Activated T-helper 1 cell treated with anti-CD3 and anti-CD28 coated beads, Interleukin-12 subunit alpha, Interleukin-12 subunit beta, Interleukin-2, Interleukin-4 antibody, amounts not matched to agents 30 ng/mL and 10 ng/mL and 1 ng/mL, durations not matched to agents 14 hours and 24 hours and 36 hours (primary cell): Measurements from ENCODE around the gene CBX2. TPM values are rescaled to one million over a fixed set of nuclear protein-coding genes. Genes with fewer than 3 reads are reported as not detected.

Experiments used
- DNase-seq: peaks from one replicate; pipeline ENCODE4 v3.0.0; 2021; ENCODE audit warnings: low spot score
- H3K27ac Mint-ChIP-seq: one replicate; pipeline ENCODE4 v1.8.0; 2021; ENCODE audit warnings: mild to moderate bottlenecking, mixed read lengths
- H3K27me3 Mint-ChIP-seq: one replicate; pipeline ENCODE4 v1.8.0; 2022; ENCODE audit warnings: mild to moderate bottlenecking, moderate library complexity, mixed read lengths; ENCODE audit not compliant: insufficient read depth
- H3K36me3 Mint-ChIP-seq: one replicate; pipeline ENCODE4 v1.8.0; 2021; ENCODE audit warnings: low read depth, mixed read lengths
- H3K4me1 Mint-ChIP-seq: one replicate; pipeline ENCODE4 v1.8.0; 2021; ENCODE audit warnings: low read depth, mixed read lengths
- H3K4me3 Mint-ChIP-seq: one replicate; pipeline ENCODE4 v1.8.0; 2021; ENCODE audit warnings: mild to moderate bottlenecking, moderate library complexity, mixed read lengths
- H3K9me3 Mint-ChIP-seq: one replicate; pipeline ENCODE4 v1.8.0; 2021; ENCODE audit warnings: mixed read lengths
- intact Hi-C: fragments of 100-400 bp; cut with micrococcal nuclease; formaldehyde crosslinking; loops from one replicate; pipeline ENCODE4 v1.15.1; 2024
- total RNA-seq: library from RNA; stranded (reverse); gene quantifications from 2 replicates; pipeline ENCODE4 v1.2.3, GENCODE V29; 2022

CBX2 gene
- total RNA-seq, 1 donor from 2014 or later: 4.7 TPM

DNA sequence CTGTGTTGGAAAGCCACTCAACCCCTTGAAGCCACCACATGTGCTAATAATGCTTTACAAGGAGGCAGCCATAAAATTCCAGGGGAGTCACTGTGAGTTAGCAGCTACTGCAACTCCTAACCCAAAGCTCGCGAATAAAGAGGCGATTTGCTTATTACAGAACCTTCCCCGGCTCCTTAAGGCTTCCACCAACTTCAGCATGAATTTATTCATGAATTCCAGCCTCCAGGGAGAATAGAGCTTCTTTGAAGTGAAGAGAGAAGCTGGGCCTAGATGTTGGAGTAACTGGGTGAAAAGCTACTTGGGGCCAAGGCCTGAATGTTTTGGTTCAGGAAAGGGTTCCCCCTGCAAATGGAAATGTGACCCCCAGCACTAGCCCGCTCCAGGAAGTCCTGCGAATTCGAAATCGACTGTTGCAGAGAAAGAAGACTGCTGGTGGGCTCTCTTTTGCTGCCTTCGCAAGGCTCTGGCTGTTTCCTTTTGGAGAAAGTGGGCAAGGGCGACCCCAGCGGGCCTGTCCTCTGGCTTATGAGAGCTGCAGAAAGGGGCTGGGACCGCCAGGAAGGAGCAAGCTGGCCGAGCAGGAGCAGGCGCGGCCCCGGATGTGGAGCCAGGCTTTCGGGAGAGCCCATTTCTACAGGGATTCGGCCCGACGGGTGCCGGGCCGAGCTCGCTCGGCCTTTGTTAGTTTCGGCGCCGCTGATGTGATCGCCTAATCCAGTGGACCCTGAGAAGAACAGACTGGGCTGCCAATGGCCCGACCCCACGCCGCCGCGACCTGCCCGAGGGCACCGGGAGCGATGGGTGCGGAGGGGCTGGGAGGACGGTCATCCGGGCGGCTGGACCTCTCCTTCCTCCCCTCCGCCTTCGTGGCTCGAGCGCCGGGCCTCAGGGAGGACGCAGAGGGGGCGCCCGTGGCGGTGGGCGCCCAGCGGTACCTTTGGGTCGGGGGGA, 11.3 kb downstream of the CBX2 start:
- Mint-ChIP-seq H3K36me3 (peaks cover 4% of the 10 kb centered on the region), H3K4me1 (no peaks in the 10 kb centered on the region), H3K27me3 (peaks cover 36% of the 10 kb centered on the region), H3K4me3 (no peak overlapping the region), H3K9me3 (no peaks in the 10 kb centered on the region), H3K27ac (peak overlapping the region; percentile 18)
- no peak for DNase-seq
- intact Hi-C loops: no loop called here

DNA sequence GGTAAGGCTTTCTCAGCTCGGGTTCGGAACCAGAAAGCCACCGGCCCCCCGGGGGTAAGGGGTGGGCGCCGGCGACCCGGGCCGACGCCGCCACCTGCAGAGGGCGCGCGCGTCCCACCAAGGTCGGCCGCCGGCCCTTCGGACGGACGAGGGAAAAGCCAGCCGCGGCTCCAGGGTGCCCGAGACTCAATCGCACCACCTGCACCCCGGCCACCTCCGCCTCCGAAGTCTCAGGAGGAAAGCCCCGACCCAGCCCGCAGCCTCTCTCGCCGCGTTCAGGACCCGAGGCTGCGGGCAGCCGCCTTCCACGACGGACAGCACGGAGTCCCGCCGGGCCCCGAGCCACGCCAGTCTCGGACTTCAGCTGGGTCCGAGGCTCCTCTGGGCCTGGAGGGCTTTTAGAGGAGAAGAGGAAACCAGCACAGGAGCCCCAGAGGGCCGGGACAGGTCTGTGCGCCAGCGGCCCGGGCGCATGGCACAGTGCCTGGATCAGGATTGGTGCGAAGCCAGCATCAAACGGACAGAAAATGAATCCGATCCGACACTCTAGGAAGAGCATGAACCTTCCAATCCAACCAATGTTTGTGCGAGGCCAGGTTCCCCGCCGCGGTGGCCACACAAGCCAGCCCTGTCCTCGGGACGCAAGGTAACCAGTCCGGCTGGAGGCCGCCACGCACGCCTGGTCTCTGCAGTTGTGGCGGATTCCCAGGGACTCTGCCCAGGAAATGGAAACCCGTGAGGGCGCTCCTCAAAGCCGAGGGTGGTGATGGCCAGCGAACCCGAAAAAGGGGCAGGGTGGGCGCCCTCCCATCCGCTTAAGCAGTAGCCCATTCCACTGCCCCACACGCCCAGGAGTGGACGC, 12.2 kb downstream of the CBX2 start:
- Mint-ChIP-seq H3K4me1 (no peaks in the 10 kb centered on the region), H3K27ac (no peak overlapping the region), H3K36me3 (peaks cover 4% of the 10 kb centered on the region), H3K27me3 (peaks cover 36% of the 10 kb centered on the region), H3K4me3 (no peak overlapping the region), H3K9me3 (no peaks in the 10 kb centered on the region)
- DNase-seq: no peak
- intact Hi-C loops: no loop called here

DNA sequence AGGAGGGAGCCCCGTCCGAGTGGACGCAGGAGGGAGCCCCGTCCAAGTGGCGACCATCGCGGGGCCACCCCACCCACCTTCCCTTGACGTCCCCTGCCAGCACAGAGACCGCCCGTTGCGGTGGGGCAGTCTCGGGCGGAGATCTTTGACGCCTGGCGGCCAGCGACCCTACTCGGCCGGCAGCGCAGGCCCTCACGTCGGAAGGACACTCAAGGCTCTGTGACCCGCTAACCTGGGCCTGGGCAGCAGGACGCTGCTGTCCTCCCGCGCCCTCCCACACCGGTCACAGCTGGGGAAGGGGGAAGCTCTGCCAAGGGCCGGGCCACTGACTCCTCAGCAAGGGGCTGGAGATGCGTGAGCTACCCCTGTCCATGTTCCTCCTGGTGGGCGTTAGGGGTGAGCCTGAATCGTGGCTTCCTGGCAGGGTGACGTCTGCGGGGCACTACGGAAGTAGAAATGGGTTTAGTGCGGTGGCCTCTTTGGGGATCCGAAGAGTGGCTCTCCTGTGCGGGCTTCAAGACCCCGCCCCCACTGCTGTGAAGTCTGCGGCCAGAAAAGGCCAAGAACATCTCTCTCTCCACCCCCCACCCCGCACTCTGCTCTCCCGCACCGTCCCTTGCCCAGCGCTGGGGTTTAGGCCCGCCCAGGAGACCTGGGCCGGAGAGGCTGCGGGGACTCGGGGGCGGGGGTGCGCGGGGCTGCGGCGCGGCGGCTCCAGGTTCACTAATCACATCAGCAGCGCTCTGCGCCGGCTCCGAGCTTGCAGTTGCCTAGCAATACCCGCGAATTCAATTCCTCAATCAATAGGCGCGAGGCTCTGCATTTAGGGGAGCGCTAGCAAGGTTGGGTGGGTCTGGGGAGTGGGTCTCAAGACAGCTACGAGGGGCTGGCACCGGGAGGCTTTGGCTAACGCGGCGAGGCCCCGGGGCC, 13.1 kb downstream of the CBX2 start:
- Mint-ChIP-seq H3K4me1 (peaks cover 5% of the 10 kb centered on the region), H3K9me3 (no peaks in the 10 kb centered on the region), H3K4me3 (no peak overlapping the region), H3K36me3 (peaks cover 8% of the 10 kb centered on the region), H3K27me3 (peaks cover 36% of the 10 kb centered on the region), H3K27ac (no peak overlapping the region)
- no peak for DNase-seq
- intact Hi-C loops: no loop called here

DNA sequence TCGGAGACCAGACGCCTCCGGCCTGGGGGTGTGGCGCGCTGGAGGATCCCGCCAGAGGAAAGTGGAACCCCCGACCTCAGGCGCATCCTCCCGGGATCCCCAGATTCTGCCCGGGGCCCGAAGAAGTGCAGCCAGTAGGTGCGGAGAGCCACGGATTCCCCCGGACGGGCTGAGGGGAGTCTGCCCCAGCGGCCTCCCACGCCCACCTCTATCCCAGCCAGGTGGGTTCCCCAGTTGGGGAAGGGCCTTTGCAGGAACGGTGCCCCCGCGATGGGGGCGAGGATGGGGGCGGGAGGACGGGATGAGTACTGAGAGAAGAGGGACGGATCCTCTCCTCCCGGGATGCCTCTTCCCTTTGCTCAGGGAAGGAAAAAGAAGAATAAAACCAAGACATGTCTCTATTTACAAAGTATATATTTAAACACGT, 13.8 kb downstream of the CBX2 start:
- Mint-ChIP-seq H3K27me3 (peaks cover 38% of the 10 kb centered on the region), H3K27ac (no peak overlapping the region), H3K36me3 (peaks cover 8% of the 10 kb centered on the region), H3K4me3 (no peak overlapping the region), H3K4me1 (peaks cover 10% of the 10 kb centered on the region), H3K9me3 (no peaks in the 10 kb centered on the region)
- intact Hi-C loops: no loop called here
- DNase-seq: no peak

DNA sequence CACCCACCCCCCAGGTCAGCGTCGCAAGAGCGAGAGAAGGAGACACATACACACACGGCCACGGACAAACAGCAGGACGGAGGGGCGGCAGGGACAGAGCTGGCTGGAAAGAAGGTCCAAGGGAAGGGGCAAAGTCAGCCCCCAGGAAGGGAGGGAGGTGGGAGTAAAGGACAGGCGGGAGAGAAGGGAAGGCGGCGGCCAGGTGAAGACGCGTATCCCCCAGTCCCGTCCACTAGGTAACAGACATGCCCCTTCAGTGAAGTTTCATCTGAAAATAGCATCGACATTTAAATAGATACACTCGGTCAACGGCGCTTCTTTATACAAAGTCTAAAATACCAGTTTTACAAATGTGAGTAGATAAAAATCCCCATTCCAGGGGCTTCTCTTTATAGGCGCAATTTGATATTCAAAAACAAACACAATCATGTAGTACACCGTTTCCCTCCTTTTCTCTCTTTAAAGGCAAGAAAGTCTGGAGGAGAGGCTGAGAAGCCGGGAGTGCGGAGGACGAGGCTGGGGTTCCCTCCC, 14.5 kb downstream of the CBX2 start:
- Mint-ChIP-seq H3K36me3 (peaks cover 8% of the 10 kb centered on the region), H3K4me1 (peaks cover 10% of the 10 kb centered on the region), H3K4me3 (no peak overlapping the region), H3K27me3 (peaks cover 37% of the 10 kb centered on the region), H3K27ac (peak overlapping the region; percentile 44), H3K9me3 (no peaks in the 10 kb centered on the region)
- intact Hi-C loops: no loop called here
- no peak for DNase-seq

DNA sequence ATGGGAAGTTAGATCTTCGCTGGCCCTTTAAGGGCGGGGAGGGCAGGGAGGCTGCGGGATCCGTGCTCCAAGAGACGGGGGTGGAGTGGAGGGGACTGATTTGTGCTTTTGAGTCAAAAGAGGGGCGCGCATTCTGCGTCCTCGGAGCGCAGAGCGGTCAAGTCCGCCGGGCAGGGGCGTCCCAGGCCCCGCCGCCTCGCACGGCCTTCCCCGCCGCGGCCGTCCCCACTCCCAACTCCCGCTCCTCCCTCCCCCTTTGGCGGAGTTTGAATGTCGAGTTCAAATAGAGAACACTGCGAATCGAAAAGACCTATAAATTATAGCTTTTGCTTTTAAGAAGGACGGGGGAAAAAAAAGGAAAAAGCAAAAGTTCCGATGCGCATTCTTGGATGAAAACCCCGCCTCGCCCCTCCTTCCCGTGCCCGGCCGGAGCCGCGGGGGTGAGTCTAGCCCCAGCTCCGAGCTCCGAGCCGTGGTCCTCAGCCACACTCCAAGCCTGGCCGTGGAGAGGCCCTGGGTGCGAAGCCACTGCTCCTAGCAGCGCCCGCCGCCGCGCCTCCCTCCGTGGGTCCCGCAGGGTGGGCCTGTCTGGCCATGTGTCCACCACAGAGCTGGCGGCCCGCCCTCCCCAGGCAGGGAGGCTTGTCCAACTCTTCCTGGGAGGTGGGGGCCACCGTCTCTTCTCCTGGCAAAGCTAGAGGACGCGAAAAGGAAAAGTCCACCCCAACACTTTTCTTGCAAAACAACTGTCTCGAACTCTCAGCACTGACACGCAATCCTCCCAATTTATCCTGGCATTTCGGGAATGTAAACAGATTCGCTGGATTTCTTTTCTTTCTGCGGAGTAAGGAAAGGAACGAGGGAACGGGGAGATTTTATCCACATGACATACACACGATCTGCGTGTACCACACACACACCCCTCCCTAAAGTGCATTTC, 15.3 kb downstream of the CBX2 start:
- no peaks in the 10 kb centered on the region for H3K9me3 Mint-ChIP-seq
- no peak for DNase-seq
- H3K4me1 Mint-ChIP-seq: peaks cover 10% of the 10 kb centered on the region
- peaks cover 29% of the 10 kb centered on the region for H3K27me3 Mint-ChIP-seq
- no peak overlapping the region for H3K27ac Mint-ChIP-seq
- intact Hi-C loops: no loop called here
- H3K36me3 Mint-ChIP-seq: peaks cover 8% of the 10 kb centered on the region
- H3K4me3 Mint-ChIP-seq: no peak overlapping the region

DNA sequence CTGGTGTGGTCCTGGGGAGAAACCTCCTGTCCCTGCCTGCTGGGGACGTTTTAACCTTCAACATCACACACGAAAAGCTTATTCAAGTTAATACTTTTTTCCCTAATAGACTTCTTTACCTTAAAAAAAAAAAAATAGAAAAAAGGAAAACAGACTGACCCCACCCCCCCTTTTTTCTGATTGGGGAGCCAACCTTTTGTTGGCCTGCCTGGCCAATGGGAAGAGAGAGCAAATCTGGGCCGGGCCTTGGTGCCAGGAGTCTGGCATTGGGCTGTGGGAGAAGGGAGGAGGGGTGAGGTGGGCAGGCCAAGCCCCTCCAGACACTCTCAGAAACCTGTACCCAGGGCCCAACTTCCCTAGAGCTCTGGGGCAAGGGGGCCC, 16.0 kb downstream of the CBX2 start:
- H3K27ac Mint-ChIP-seq: no peak overlapping the region
- DNase-seq: no peak
- no peaks in the 10 kb centered on the region for H3K9me3 Mint-ChIP-seq
- H3K27me3 Mint-ChIP-seq: peaks cover 28% of the 10 kb centered on the region
- peaks cover 10% of the 10 kb centered on the region for H3K4me1 Mint-ChIP-seq
- intact Hi-C loops: no loop called here
- peaks cover 8% of the 10 kb centered on the region for H3K36me3 Mint-ChIP-seq
- no peak overlapping the region for H3K4me3 Mint-ChIP-seq

DNA sequence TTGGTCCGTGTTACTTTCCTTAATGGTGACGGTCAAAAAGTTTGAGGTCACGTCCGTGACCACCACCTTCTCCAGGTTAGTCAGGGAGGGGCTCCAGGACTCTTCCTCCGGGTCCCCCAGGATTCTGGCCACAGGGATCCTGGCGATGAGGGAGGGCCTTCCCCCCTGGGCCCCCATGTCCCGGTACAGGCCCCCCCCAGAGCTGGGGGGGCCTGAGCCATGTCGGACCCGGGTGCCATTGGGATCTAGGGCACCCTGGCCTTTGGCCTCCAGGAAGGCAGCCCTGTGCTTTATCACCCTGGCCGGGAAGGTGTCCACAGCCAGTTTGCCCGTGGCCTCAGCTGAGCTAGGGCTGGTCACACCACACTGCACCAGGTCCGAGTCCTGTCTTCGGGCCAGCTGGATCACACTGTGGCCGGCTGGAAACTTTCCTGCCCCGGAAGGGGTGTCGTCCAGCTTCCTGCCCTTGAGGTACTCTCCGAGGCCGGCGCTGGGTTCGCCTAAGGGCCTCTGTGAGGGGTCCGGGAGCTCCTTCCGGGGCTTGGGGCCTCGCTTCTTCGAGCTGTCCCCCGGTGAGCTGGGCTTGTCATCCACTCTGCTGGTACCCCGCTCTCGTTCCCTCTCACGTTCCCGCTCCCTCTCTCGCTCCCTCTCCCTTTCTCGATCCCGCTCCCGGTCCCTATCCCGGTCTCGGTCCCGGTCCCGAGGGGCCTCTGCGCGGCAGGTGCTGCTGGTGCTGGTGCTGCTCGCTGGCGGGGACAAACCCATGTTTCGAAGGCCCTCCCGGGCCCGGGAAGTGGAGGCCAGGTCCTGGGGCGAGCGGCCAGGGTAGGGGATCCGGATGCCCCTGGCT, 16.9 kb downstream of the CBX2 start:
- no peak overlapping the region for H3K27ac Mint-ChIP-seq
- no peaks in the 10 kb centered on the region for H3K9me3 Mint-ChIP-seq
- H3K4me3 Mint-ChIP-seq: no peak overlapping the region
- peaks cover 31% of the 10 kb centered on the region for H3K27me3 Mint-ChIP-seq
- no peak for DNase-seq
- H3K4me1 Mint-ChIP-seq: peaks cover 16% of the 10 kb centered on the region
- intact Hi-C loops: loop anchor here (5.0 kb wide), 1 partner anchor 1717 kb away; the partner anchor contains the start of gene ACTG1
- peaks cover 10% of the 10 kb centered on the region for H3K36me3 Mint-ChIP-seq

DNA sequence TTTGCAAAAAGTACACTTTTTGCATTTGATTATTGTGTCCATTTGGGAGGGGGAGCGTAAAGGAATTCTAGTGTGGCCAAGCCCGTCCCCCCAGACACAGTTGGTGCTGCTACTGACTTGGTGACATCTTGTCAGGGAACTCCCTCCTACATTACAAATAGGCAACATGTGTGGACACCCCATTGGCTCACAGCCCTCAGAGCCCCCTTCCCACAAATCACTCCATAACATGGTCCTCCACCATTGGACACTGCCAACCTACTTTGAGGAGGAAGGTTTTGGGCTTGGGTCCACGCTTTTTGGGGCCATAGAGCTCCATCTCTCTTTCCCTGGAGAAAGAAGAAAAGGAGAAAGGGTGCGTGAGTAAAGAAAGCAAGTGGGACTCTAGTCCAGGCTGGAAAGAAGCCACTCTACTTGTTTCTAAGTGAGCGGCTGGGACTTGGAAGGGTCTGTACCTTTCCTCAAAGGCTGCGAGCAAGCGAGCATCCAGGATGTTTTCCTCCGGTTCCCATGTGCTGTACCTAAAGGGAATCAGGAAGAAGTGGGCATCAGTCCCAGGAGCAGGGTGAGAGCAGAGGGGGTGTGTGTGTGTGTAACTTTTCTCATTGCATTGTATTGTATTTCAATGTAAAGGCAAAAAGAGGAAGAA, 18.0 kb downstream of the CBX2 start:
- H3K4me1 Mint-ChIP-seq: peaks cover 23% of the 10 kb centered on the region
- intact Hi-C loops: loop anchor here (2.0 to 5.0 kb wide), 2 partner anchors 17 to 1716 kb away; partner anchors contain the start of genes ACTG1 and CBX2
- H3K27me3 Mint-ChIP-seq: peaks cover 38% of the 10 kb centered on the region
- peak overlapping the region; percentile 85 for H3K4me3 Mint-ChIP-seq
- peak overlapping the region; percentile 73 for H3K27ac Mint-ChIP-seq
- H3K9me3 Mint-ChIP-seq: peaks cover 4% of the 10 kb centered on the region
- H3K36me3 Mint-ChIP-seq: peaks cover 12% of the 10 kb centered on the region
- DNase-seq: no peak

DNA sequence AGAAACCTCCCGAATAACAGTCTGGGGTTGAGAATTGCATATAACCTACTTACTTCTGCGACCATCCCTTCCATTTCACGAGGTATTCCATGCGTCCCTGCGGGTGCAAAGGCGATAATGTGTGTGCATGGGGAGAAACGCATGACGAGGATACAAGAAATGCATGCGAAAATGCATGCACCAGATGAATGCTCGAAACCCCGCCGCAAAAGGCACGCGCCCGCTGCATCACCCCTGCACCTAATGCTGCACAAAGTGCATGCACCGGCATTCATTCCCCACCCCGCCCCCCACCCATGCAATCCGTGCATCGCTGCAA, 18.5 kb downstream of the CBX2 start:
- Mint-ChIP-seq H3K4me3 (peak overlapping the region; percentile 85), H3K27ac (peak overlapping the region; percentile 73), H3K27me3 (peaks cover 38% of the 10 kb centered on the region), H3K36me3 (peaks cover 12% of the 10 kb centered on the region), H3K4me1 (peaks cover 23% of the 10 kb centered on the region), H3K9me3 (peaks cover 4% of the 10 kb centered on the region)
- intact Hi-C loops: loop anchor here (2.0 to 5.0 kb wide), 2 partner anchors 18 to 1716 kb away; partner anchors contain the start of genes ACTG1 and CBX2
- DNase-seq: no peak
